Stomach (tissue), 4 donors: ENCODE measurements around the gene TELO2.

Experiments
- EP300 ChIP-seq: sonication (generic); formaldehyde crosslinking; IDR thresholded peaks from one replicate; pipeline ENCODE4 v1.6.1; 2017; ENCODE audit warnings: antibody characterized with exemption
- POLR2A ChIP-seq, 4 donors: fragments of 450-650 bp; IDR thresholded peaks; one replicate each; pipeline ENCODE4 v1.6.1; 2016; ENCODE audit warnings: antibody characterized with exemption in 4 of 4, control low read depth in 2 of 4, mild to moderate bottlenecking in 1 of 4, moderate library complexity in 1 of 4
- POLR2AphosphoS5 ChIP-seq, 3 donors: sonication (generic); formaldehyde crosslinking; IDR thresholded peaks; one replicate each; pipeline ENCODE4 v1.6.1; 2016; ENCODE audit warnings: antibody characterized with exemption in 3 of 3
- TF ChIP-seq, protein P1 (sequence below), 7 experiments: fragments of 450-650 bp in 4 of 7; fragments of 200-600 bp in 3 of 7; sonication (generic) in 3 of 7; IDR thresholded peaks; one replicate each; pipeline ENCODE4 v1.5.1; 2016 to 2019; ENCODE audit warnings: antibody characterized with exemption in 7 of 7, control low read depth in 2 of 7, mild to moderate bottlenecking in 1 of 7

DNA sequence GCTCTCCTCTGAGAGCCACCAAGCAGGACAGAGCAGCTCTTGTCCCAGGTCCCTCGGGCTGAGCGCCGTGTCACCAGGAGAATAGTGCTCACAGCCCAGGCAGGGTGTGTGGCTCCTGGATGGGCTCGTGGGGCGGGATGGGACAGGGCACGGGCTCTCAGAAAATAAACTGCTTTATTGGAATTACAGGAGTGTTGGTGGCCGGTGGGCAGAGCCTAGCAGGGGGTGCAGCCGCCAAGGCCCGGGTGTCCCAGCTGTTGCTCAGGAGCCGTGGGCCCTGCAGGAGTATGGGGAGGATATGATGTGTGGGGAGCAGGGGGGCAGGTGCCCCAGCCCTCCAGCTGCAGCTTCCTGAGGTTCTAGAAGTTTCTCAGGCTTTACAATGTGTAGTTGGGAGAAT lies 17.1 kb downstream of the TELO2 start:
- no peak for TF ChIP-seq EP300
- TF ChIP-seq POLR2AphosphoS5 (IDR thresholded peaks at IDR 0.05) = no peak
- TF ChIP-seq, protein P1, sequence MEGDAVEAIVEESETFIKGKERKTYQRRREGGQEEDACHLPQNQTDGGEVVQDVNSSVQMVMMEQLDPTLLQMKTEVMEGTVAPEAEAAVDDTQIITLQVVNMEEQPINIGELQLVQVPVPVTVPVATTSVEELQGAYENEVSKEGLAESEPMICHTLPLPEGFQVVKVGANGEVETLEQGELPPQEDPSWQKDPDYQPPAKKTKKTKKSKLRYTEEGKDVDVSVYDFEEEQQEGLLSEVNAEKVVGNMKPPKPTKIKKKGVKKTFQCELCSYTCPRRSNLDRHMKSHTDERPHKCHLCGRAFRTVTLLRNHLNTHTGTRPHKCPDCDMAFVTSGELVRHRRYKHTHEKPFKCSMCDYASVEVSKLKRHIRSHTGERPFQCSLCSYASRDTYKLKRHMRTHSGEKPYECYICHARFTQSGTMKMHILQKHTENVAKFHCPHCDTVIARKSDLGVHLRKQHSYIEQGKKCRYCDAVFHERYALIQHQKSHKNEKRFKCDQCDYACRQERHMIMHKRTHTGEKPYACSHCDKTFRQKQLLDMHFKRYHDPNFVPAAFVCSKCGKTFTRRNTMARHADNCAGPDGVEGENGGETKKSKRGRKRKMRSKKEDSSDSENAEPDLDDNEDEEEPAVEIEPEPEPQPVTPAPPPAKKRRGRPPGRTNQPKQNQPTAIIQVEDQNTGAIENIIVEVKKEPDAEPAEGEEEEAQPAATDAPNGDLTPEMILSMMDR (IDR thresholded peaks at IDR 0.05) = no peak
- no peak for TF ChIP-seq POLR2A (IDR thresholded peaks at IDR 0.05)
